HPDE6-E6E7 (cell line): ENCODE results near the gene CHGA.

Source experiments
- DNase-seq: peaks from one replicate; pipeline ENCODE4 v3.0.0; 2011; ENCODE audit warnings: missing footprints; ENCODE audit errors: extremely low spot score

Gene CHGA, protein sequence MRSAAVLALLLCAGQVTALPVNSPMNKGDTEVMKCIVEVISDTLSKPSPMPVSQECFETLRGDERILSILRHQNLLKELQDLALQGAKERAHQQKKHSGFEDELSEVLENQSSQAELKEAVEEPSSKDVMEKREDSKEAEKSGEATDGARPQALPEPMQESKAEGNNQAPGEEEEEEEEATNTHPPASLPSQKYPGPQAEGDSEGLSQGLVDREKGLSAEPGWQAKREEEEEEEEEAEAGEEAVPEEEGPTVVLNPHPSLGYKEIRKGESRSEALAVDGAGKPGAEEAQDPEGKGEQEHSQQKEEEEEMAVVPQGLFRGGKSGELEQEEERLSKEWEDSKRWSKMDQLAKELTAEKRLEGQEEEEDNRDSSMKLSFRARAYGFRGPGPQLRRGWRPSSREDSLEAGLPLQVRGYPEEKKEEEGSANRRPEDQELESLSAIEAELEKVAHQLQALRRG

GRCh38 chr14:92922883-92923743, at the start of gene CHGA:
CHGA (plus strand) TSS chr14:92923150; CDS start chr14:92923360, 210 bp downstream.
- DNase-seq = peak; percentile 49

DNA sequence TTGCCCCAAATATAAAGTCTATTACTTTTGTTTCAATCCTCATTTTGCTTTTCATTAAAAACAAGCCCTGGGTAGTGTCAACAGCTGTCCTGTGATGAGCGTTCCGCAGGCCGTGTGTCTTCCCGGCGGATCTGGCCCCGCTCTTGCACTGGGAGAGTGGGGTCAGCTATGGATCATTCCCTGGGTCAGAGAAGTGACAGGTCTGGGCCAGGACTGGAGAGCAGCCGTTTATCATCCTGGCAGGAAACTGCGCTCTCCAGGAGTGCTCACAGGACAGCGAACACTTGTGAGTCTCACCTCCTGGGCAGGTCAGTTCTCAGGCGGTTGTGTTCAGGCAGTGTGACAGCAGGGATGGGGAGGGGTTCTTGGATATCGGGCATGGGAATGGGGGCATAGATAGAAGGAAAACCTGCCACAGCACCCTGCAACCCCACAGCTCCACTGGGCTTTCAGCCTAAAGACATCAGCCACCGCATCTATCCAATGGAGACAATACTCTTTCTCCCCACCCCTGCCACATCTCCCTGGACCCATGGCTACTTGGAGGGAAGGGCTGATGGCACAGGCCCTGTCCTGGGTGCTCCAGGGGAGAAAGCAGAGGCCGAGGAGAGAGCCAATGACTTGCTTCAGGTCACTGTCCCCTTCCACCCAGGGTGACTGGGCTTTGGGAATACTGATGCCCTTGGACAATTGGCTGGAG, 47.8 kb upstream of the CHGA start:
- no peak for DNase-seq

GRCh38 chr14:92877757-92878431, 45.1 kb upstream of the CHGA start:
- no peak for DNase-seq

- DNase-seq = no peak
Observed at GRCh38 chr14:92880351-92880750, 42.6 kb upstream of the CHGA start.

GRCh38 chr14:92880851-92881250, 42.1 kb upstream of the CHGA start:
- DNase-seq = peak; percentile 87

DNA sequence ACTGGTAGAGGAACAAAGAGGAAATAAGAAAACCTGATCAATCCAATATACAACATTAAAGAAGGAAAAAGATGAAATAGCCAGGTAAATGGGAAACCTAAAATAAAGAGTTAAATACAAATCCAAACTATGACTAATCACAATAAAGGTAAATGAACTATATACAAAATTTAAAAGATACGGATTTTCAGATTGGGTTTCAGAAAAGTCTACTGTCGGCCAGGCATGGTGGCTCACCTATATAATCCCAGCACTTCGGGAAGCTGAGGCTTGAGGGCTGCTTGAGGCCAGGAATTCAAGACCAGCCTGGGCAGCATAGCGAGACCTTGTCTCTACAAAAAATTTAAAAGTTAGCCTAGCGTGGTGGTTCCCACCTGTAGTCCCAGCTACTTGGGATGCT, 39.9 kb upstream of the CHGA start:
- DNase-seq = no peak

- no peak for DNase-seq
Observed at GRCh38 chr14:92884410-92884809, 38.5 kb upstream of the CHGA start.

GRCh38 chr14:92885279-92886061, 37.5 kb upstream of the CHGA start:
- DNase-seq = no peak

DNA sequence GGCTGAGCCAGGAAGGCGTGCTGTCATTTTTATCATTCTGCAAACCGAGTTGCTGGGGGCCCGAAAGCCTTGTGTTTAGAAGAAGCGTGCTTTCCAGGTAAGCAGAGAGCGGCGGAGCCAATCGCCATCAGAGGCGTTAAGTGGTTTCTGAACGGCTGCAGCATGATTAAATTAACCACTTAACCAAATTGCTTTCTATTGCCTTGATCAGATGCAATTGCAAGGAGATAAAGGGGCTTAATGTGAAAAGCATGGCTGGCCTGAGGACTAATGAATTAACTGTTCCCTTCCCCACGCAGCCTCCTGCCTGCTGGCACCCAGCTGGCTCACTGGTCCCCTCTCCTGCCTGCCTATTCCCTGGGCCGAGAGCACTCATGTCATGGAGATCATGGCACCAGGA, 36.6 kb upstream of the CHGA start:
- DNase-seq = no peak

DNA sequence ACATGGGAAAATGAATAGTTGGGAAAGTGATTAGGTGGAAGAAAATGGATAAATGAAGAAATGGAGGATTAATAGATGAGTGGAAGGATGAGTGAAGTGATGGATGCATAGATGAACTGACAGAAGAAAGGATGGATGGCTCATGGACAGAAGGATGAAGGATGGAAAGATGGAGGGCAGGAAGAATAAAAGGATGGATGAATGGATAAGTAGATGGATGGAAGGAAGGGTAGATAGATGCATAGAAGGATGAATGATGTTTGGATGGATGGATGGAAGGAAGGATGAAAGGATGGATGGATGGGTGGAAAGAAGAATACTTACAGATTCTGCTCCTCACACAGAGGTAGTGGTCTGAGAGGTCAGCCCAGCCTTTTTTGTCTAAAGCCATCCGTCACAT, 35.8 kb upstream of the CHGA start:
- no peak for DNase-seq

DNA sequence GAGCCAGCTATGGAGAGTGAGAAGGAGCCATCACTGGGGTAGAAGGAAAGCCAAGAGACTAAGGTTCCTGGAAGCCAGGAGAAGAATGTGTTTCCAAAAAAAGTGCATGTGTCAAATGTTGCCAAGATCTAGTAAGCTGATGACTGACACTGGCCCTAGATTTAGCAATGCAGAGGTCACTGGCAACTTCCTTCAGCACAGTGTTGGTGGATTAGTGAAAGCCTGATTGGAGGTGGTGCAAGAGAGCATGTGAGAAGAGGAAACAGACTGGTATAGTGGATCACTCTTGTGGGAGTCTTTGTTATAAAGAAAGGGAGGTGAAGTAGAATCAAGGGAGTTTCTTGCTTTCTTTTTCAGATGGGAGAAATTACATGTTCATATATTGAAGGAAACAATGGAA, 34.1 kb upstream of the CHGA start:
- DNase-seq = no peak

DNA sequence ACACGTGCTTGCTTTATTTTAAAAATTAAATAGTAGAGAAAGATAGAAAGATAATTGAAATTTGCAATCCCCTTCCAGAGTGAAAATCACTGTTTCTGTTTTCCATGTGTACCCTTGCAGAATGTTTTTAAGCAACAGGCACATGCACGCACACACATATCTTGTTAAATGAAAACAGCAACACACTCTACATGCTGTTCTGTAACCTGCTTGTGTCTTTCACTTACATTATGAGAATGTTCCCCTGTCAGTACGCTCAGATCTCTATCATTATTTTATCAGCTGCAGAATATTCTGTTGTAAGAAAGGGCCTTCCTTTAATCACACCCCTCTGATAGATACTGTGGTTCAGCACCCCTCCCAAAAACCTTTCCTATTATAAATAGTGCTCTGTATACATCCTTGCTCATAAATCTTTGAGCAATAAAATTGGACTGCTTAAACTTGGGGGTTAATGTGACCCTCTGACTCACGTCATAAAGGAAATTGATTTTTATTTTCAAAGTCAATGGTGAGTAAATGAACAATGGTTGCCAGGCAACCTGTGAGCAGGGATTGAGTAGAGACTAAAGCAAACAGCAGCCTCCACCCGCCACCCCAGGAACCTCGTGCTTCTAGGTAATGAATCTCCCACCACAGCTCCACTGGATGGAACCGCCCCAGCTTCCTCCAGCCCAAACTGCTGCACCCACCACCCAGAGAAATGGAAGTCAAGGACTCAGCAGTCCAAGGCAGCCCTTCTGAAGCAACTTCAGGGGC, 31.9 kb upstream of the CHGA start:
- DNase-seq = no peak

DNA sequence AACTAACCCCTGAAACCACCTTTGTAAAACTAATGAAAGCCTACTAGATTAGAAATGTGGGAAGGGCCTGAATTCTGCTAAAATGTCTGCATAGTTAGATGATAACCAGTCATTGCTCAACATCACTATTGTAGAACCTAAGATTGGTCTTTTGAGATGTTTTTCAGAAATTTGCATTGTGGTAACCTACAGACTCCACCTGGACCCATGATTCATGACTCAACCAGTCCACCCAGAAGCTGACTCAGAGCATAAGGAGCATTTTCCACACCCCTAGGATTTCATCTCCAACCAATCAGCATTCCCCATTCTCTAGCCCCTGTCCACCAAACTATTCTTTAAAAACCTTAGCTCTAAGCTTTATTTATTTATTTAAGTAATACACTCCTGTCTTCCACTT, 30.4 kb upstream of the CHGA start:
- no peak for DNase-seq

DNA sequence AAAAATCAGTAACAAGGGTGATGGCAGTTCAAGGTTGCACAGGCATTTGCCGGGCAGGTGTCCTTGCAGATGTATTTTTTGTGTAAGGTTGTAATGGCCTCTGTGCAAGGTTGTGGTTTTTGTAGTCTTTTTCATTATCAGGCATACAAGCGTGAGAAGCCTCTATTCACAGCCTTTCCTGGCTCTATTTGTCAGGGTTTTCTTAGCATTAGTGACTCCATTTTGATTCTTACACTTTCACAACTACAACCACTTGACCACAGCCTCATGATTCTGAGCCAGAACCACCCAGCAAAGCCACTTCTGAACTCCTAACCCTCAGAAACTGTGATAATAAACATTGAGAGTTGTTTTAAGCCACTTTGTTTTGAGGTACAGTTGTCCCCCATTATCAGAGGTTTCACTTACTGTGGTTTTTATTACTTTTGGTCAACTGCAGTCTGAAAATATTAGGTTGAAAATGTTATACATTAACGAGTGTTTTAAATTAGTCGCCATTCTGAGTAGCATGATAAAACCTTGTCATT, 27.5 kb upstream of the CHGA start:
- DNase-seq = no peak

DNA sequence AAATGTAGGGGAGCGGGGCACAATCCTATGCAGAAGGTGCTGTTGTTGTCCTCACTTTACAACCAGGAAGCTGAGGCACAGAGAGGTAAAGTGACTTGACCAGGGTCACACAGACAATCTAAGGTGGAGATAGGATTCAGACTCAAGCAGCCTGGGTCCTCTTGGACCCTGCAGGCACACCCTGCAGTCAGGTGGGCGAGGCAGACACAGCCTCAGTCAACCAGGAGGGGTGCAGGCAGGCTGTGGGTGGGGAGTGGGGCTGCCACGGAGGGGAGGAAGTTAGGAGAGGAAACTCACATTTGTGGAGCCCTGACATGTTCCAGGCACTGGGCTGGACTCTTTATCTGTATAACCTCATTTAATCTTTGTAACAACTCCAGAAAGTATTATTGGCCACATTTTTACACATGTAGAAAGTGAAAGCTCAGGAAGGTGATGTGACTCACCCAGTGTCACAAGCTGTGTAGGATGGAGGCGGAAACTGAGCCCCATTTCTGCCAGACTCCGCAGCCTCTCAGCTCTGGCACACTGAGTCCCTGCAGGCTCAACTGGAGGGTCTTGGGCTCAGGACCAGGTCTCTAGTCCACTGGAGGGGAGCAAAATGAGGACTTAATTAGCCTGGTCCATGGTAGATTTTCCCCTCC, 24.9 kb upstream of the CHGA start:
- peak; percentile 31 for DNase-seq

DNA sequence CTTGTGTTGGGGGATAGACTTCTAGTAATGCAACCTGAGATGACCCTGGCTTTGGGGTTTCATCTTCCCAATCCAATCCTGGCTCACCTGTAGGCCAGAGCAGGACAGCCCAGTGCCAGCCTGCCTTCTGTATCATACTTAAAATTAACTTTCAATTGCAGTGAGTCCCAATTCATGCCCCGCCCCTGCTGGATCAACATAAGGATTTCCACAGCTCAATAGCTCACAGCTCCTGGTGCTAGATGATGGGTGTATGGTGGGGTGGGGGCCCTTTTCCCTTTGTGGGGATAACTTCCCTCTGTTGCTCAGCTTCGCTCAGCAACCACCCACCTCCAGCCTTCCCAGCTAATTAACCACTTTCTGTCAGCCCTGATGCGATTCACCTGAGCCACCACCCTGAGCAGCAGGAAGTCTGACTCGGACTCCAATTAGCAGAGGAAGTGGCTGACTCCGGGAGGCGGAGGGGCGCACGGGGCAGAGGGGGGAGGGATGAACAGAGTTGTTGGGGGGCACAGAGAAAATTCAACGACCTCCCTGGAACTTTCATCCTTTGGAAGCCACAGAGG, 24.3 kb upstream of the CHGA start:
- DNase-seq = no peak

- DNase-seq = no peak
Observed at GRCh38 chr14:92900660-92901059, 22.3 kb upstream of the CHGA start.

DNA sequence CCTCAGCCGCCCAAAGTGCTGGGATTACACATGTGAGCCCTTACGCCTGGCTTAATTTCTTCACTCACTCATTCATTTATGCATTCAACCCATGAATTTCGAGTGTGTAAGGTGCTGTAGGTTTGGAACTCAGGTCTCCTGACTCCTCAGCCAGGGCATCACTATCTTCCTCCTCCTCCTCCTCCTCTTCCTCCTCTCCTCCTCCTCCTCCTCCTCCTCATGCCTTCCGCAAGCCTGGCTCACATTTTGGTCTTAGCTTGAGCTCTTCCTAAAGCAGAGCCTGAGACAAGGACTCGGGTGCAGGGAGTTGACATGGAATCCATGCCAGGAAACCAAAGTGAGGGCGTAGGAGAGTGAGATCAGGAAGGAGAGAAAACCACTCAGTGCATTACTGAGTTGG, 20.8 kb upstream of the CHGA start:
- no peak for DNase-seq

- DNase-seq = no peak
Observed at GRCh38 chr14:92902726-92903125, 20.2 kb upstream of the CHGA start.
